ENCODE data around the gene TENM4. TPM values are rescaled to one million over a fixed set of nuclear protein-coding genes. Genes with fewer than 3 reads are reported as not detected.

Gene TENM4
- polyA plus RNA-seq, 1 experiment: 5.5 TPM

- DNase-seq (ENCODE audit: low read depth, low spot score): no peak
- H3K4me3 ChIP-seq (ENCODE audit: low read depth, low read length): no peak overlapping the region
- CTCF ChIA-PET: interaction anchor here (1.8 kb wide), 1 partner anchor 77 kb away, joined by 5 read pairs; no protein-coding TSS in a partner anchor
- no peak overlapping the region for H3K27ac ChIP-seq (ENCODE audit: low read depth, low read length)
- POLR2A ChIA-PET: no interaction called here
- no peaks in the 10 kb centered on the region for H3K27me3 ChIP-seq (ENCODE audit: control insufficient read depth, insufficient read depth, low read length)
- H3K9me3 ChIP-seq (ENCODE audit: control insufficient read depth, insufficient read depth, low read length): no peaks in the 10 kb centered on the region
- TF ChIP-seq CTCF (IDR thresholded peaks at IDR 0.05; ENCODE audit: low read depth, low read length): no peak
Measured at GRCh38 chr11:79417069-79417920, 23.5 kb downstream of the TENM4 start.

DNA sequence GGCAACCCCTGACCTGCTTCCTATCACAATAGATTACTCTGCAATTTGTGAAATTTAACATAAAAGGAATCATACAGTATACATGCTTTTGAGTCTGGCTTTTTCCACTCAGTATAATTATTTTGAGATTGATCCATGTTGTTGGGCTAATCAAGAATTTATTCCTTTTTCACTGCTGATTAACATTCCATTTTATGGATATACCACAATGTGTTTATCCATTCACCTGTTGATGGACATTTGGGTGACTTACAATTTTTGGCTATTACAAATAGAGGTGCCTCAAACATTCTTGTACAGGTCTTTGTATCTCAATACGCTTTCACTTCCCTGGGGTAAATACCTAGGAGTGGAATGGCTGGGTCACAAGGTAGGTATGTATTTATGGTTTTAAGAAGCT lies 24.9 kb downstream of the TENM4 start:
- no peak for DNase-seq (ENCODE audit: low read depth, low spot score)
- Histone ChIP-seq H3K9me3 (ENCODE audit: control insufficient read depth, insufficient read depth, low read length) (no peaks in the 10 kb centered on the region), H3K4me3 (ENCODE audit: low read depth, low read length) (no peak overlapping the region), H3K27me3 (ENCODE audit: control insufficient read depth, insufficient read depth, low read length) (no peaks in the 10 kb centered on the region), H3K27ac (ENCODE audit: low read depth, low read length) (no peak overlapping the region)
- TF ChIP-seq CTCF (IDR thresholded peaks at IDR 0.05; ENCODE audit: low read depth, low read length): no peak
- ChIA-PET POLR2A (no interaction called here), CTCF (interaction anchor here (1.4 to 1.8 kb wide), 2 partner anchors 78 to 770 kb away, joined by 4 to 5 read pairs; no protein-coding TSS in a partner anchor)

DNA sequence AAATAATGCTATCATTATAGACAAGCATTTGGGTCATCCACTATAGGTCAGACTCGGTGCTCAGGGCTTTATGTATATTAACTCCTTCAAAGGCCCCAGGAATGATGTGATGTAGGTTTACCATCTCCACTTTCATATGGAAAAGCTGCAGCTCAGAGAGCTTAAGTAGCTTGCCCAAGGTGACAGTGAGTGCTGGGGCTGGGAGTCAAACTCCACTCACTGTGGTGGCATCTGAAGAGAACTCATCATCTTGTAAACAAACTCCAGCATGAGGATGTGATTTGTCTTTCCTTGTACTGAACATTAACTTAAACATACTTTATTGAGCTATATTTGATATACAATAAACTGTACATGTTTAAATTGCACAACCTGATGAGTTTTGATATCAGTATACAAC lies 25.4 kb downstream of the TENM4 start:
- DNase-seq (ENCODE audit: low read depth, low spot score): no peak
- ChIA-PET CTCF (interaction anchor here (1.4 kb wide), 1 partner anchor 770 kb away, joined by 4 read pairs; no protein-coding TSS in a partner anchor), POLR2A (interaction anchor here (1.0 kb wide), 1 partner anchor 23 kb away, joined by 3 read pairs; no protein-coding TSS in a partner anchor)
- no peak overlapping the region for H3K4me3 ChIP-seq (ENCODE audit: low read depth, low read length)
- H3K27ac ChIP-seq (ENCODE audit: low read depth, low read length): no peak overlapping the region
- H3K9me3 ChIP-seq (ENCODE audit: control insufficient read depth, insufficient read depth, low read length): no peaks in the 10 kb centered on the region
- TF ChIP-seq CTCF (IDR thresholded peaks at IDR 0.05; ENCODE audit: low read depth, low read length): no peak
- H3K27me3 ChIP-seq (ENCODE audit: control insufficient read depth, insufficient read depth, low read length): no peaks in the 10 kb centered on the region

GRCh38 chr11:79414644-79415317 lies 26.0 kb downstream of the TENM4 start:
- peak; percentile 59 for DNase-seq (ENCODE audit: low read depth, low spot score)
- no peak for TF ChIP-seq CTCF (IDR thresholded peaks at IDR 0.05; ENCODE audit: low read depth, low read length)
- peak overlapping the region; percentile 88 for H3K27ac ChIP-seq (ENCODE audit: low read depth, low read length)
- CTCF ChIA-PET: interaction anchor here (1.0 to 2.3 kb wide), 5 partner anchors 10 to 315 kb away, joined by 3 to 12 read pairs (median 8); no protein-coding TSS in a partner anchor
- no peaks in the 10 kb centered on the region for H3K9me3 ChIP-seq (ENCODE audit: control insufficient read depth, insufficient read depth, low read length)
- H3K4me3 ChIP-seq (ENCODE audit: low read depth, low read length): peak overlapping the region; percentile 18; the same call in 1 of the 2 replicates
- no peaks in the 10 kb centered on the region for H3K27me3 ChIP-seq (ENCODE audit: control insufficient read depth, insufficient read depth, low read length)
- POLR2A ChIA-PET: interaction anchor here (1.0 kb wide), 2 partner anchors 24 to 26 kb away, joined by 3 to 4 read pairs; partner anchors contain the start of gene TENM4
